Umbilical cord (tissue), 2 donors: Measurements from ENCODE around the gene CHID1. TPM values are rescaled to one million over a fixed set of nuclear protein-coding genes. Genes with fewer than 3 reads are reported as not detected.

Source experiments
- DNase-seq: peaks from one replicate; pipeline ENCODE4 v3.0.0-alpha.2; 2015; ENCODE audit warnings: low spot score
- total RNA-seq: library from RNA; depleted of rRNA; stranded (reverse); fragments of >200 nt; gene quantifications from one replicate; pipeline ENCODE4 v1.2.3, GENCODE V29; 2014; ENCODE audit warnings: low replicate concordance; ENCODE audit not compliant: insufficient read depth

CHID1 gene
- total RNA-seq, 1 donor from 2014 or later, result 69.6 TPM

DNA sequence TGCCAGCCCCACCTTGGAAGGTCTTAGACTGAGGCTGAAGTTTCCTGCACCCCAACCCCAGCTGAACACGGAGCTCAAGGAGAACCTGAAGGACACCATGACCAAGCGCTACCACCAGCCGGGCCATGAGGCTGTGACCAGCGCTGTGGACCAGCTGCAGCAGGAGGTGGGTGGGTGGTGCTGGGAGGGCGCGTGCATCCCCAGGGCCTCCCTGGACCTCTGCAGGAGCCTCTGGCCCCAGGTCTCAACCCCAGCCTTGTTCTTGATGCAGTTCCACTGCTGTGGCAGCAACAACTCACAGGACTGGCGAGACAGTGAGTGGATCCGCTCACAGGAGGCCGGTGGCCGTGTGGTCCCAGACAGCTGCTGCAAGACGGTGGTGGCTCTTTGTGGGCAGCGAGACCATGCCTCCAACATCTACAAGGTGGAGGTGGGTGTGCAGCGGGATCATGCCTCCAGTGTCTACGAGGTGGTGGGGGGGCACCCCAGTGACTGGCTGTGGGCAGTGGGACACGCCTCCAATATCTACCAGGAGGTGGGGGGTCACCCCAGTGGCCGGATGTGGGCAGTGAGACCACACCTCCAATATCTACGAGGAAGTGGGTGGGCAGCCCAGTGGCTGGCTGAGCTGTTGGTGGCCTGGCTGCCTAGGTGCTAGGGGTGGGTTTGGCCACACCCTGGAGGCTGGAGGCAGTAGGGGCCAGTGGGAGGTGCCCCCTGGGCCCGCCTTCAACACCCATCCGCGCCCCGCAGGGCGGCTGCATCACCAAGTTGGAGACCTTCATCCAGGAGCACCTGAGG lies 73.2 kb downstream of the CHID1 start:
- no peak for DNase-seq

DNA sequence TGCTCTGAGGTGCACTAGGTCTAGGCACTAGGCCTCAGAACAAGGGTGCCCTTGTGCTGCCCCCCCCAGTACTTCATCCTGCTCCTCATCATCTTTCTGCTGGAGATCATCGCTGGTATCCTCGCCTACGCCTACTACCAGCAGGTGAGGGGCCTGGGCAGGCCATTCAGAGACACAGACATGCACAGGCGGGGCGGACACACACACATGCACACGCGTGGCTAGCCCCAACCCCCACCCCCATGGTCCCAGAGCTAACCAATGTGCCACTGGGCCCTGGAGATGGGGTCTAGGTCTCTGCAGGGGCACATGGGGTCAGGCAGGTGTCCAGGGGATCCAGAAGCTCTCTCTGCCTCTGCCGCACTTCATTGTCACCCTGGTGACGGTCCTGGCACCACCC lies 73.9 kb downstream of the CHID1 start:
- DNase-seq, result no peak

DNA sequence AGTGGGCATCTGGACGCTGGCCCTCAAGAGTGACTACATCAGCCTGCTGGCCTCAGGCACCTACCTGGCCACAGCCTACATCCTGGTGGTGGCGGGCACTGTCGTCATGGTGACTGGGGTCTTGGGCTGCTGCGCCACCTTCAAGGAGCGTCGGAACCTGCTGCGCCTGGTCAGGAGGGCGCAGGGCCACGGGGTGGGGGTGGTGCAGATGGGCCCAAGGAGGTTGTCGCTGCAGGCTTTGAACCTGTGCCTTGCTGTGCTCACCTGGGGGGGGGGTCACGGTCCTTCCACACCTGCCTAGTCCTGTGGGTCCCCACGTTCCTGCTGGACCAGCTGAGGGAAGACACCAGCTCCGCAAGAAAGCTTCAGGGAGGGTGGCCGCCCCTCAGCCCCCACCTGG lies 74.3 kb downstream of the CHID1 start:
- DNase-seq, result no peak

DNA sequence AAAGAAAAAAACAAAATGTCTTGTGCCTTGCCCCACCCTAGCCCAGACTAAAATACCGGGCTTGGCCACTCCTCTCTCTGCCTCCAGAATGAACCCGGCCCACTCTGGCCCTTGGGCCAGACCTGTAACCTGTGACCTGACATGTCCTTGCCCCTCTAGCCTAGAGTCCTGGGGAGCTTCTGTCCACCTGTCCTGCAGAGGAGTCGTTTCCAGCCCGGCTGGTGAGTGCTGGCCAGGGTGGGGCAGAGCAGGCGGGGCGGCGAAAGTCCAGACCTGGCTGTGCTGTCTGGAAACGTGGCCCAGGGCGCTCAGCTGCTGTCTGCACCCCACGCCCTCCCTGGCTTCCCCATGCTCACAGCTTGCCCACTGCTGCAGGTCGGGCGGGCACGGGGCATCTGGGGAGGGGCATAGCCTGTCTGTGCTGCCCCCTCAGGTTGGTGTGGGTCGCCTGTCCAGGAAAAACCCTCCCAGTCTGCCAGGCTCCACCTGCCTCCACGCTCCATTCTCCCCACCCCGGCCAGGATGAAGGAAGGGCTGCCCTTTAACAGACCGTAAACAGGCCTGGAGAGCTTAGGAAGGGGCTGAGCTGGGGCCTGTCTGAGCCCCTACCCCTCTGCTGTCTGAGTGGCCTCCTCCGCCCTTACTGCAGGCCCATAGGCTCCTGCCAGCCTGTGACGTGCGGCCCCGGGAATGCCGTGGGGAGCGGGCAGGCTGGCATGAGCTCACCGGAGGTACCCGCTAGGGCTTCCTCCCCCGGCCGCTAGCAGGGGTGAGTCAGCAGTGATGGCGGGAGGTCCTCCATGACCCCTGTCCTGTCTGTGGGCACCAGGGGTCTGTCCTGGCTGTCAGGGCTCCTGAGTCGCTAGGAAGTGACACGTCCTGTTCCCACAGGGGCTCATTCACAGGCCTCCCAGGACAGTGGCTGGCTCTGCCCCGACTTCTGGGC lies 76.0 kb downstream of the CHID1 start:
- peak; percentile 67 for DNase-seq

DNA sequence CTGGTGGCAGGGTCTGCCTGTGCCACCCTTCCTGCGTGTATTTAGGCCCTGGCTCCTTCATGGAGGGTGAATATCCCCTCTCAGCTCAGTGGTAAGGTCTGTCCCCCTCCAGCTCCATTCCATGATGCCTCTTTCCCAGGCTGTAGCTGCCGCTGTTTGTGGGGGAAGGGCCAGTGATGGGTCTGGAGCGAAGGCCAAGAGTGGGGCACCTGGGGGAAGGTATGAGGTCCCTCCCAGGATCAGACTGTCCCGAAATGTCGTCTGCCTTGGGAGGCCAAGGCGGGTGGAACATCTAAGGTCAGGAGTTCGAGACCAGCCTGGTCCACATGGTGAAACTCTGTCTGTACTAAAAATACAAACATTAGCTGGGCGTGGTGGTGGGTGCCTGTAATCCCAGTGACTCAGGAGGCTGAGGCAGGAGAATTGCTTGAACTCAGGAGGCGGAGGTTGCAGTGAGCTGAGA lies 76.7 kb downstream of the CHID1 start:
- no peak for DNase-seq

DNA sequence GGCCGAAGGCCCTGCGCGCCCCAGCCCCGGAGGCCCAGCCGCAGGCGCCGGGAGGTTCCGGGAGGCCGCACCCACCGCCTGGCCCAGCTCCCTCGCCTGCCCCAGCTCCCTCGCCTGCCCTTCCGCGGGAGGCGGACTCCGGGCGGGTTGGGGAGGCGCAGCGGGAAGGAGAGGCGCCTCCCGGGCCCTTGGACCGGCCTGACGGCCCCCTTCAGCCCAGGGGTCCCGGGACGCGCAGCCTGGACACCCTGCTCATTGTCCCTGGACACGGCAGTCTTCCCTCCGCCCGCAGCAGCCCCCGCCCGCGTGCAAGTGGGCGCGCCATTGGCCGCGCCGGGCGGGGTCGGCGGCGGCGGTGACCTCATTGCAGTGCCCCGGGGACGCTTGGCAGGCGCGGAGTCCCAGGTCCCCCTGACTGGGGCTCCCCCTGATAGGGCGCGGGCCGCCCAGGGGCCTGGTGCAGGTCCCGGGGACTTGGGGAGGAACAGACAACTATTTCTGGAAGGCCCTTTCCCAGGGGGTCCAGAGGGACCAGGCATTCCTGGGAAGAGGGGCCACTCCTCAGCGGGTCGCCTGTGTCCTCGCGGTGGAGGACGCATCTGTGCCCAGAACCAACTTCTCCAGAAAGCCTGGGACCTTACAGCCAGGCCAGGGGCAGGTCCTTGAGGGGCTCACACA lies 77.4 kb downstream of the CHID1 start:
- DNase-seq, result peak; percentile 73

DNA sequence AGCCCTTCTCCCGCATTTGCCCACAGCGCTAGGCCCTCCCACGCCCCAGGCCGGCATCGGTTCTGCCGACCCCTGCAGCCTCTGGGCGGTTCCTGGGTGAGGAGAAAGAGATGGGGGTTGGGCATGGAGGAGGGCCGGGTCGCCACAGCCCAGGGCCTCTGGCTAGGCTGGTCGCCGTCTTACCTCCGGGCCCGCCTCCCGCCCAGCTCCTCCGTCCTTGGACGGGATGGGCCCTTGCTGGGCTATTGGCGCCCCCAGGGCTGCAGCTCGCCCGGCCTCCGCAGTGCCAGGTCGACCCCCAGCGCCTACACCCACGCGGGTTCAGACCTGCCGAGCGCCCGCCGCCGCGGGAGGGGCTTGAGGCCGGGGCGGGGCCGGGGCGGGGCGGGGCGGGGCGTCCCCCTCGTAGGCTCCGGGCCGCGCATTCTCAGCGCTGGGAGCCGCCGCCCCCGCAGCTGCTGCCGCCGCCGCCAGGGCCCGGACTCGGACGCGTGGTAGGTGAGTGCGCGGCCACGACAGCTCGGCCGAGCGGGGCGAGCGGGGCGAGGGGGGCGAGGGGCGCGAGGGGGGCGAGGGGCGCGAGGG lies 78.0 kb downstream of the CHID1 start, which contains the start of gene CD151:
TSS of gene CD151 (plus strand) at position 424 of the 585 bp plus-strand sequence. CDS start 3,118 bp downstream, outside the sequence.
- DNase-seq, result peak; percentile 73

DNA sequence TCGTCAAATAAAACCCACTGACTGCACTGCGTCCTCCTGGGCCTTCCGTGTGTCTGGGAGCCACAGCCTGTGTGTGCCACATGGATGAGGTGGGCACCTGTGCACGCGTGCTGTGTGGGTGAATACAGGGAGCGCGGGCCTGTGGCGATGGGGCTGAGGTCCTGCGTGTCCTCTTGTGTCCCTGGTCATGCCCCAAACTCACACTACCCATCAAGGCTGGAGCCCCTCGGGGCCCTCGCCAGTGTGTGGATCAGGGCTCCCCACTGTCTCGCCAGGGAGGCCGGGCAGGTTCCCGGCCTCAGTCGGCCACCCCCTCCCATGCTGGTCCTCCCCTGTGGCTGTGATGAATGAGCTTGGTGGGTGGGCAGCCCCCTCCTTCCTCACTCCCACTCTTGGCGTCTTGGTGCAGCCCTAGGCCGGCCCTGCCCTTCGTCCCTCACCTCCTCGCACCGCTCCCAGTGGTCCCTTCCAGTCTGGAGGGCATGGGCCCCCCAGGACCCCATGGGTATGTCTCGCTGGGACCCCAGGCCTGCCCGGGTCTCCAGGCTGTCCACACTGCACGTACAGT lies 78.6 kb downstream of the CHID1 start:
- DNase-seq, result no peak

DNA sequence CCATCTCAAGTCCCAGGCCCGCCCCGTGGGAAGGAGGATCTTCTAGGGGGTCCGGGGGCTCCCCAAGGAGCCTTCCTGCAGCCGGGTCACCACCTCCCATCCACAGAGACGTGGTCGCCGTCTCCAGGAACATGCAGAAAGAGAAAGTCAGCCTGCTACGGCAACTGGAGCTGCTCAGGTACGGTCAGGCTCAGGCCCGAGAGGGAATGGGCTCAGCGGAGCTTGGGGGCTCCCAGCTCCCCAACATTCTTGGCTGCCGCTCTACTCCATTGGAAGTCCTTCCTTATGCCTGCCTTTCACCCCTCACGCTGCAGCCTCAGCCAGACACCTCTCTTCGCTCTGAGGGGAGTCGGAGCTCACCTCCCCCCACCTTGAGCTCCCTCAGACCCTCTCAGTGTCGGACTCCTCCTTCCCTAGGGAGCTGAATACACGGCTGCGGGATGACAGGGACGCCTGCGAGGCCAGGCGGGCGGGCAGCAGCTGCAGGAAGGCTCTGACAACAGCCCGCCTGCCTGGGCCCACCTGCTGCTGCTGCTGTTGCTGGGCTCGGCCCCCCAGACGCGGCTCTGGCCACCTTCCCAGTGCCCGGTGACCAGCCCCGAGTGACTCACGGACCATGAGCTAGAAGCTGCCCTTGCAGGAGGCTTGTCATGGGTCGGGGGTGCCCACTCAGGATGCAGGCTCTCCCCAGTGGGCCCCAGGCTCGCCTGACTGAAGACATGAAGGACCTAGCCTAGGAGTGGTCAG lies 79.3 kb downstream of the CHID1 start:
- no peak for DNase-seq

DNA sequence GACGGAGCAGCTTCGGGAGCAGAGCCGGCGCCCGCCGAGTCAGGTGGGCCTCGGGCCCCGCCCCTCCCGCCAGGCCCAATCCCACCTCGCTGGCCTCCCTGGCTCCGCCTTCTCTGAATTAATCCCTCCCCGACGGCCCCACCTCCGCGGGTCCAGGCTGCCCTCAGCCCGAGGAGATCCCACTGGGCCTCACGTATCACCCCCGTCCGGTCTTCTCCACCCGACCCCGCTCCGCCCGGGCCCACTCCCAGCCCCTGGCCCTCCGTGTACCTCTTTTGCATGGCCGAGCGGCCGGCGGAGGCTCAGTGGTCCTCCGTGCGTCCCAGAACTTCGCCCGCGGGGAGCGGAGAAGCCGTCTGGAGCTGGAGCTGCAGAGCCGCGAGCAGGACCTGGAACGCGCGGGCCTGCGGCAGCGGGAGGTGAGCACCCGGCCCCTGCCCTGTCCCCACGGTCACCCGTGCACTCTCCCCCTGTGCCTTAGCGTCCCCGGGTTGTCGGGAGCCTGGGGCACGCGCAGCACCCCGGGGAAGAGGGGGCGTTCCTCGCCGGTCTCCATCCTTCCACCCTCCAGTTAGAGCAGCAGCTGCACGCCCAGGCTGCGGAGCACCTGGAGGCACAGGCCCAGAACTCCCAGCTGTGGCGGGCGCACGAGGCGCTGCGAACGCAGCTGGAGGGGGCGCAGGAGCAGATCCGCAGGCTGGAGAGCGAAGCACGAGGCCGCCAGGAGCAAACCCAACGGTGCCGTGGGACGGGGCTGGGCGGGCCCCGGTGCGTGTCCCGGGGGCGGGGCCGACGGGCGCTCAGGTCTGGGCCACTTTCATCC lies 80.1 kb downstream of the CHID1 start:
- DNase-seq, result peak; percentile 75

DNA sequence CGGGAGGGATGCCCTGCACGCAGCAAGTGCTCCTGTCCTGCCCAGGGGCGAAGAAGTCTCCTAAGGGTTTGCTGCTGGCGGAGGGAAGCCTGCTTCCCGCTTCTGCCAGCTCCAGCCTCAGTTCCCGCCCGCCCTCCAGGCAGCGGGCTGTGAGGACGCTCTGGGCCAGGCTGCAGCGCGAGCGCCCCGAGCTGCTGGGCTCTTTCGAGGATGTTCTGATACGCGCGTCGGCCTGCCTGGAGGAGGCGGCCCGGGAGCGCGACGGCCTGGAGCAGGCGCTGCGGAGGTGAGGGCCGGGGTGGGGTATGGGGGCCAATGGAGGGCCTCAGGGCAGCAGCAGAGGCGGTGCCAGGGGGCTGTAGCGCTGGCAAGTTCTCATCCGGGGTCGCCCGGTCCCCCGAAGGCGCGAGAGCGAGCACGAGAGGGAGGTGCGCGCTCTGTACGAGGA lies 80.7 kb downstream of the CHID1 start:
- DNase-seq, result no peak

DNA sequence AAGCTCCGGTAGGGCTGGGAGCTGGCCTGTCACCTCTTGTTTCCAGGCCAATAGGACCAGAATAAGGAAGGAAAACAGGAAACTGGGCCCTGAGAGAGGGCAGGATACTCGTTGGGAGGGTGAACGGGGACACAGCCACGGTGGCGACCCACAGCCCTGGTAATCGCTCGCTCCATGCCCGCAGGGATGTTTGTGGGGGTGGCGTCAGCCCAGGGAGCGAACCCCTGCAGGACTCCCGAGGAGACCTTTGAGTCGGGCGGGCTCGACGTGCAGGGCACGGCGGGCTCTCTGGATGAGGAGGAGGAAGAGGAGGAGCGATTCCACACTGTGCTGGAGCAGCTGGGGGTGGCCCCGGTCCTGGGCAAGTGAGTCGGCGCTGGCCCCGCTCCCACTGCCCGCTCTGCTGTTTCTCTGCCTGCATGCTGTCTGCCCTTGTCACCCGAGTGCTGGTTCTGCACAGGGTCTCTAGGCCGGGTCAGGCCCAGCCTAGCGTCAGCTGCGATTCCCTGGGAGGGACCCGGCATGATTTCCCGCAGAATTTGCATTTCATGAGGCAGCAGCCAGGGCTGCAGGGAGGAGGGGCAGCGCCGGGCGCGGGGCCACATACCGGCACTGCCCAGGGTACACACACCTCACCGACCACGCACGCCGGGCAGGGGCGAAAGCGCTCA lies 81.3 kb downstream of the CHID1 start:
- DNase-seq, result no peak

DNA sequence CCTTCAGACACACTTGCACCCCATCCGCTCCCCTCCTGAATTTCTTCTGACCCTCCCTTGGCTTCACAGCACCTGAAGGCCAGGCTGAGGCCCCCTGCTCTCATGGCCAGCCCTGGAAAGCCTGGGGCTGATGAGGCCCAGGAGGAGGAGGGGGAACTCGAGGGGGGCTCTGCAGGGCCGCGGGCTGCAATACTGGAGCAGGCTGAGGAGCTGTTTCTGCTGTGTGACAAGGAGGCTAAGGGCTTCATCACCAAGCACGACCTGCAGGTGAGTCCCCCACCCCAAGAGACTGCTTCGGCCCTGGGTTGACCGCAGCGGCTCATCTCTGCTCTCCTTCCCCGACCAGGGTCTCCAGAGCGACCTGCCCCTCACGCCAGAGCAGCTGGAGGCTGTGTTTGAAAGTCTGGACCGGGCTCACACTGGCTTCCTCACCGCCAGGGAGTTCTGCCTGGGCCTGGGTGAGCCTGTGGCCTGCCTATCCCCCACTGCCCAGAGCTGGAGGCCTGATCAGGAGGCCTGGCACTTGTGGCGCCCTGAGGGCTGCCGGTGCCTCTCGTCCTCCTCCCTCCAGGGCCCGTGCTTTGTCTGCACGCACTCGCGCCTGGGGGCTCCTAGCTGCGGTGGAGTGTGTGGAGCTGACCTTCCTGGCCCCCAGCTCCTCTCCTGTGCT lies 82.0 kb downstream of the CHID1 start:
- DNase-seq, result no peak

DNA sequence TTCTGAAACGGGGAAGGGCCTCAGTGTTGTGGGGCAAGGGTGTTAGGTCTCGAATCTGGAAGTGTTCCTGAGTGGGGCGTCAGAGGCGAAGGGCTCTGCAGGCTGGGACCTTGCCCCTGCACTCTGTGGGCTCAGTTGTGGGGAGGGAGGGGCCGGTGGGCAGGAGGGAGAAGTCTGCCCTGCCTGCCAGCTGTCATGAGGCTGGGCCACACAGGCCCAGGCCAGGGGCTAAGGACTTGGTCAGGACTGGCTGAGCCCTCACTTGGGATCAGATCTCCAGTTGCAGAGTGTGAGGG lies 82.8 kb downstream of the CHID1 start, which contains the start of gene CRACR2B:
TSS of gene CRACR2B (plus strand) at position 23 of the 296 bp plus-strand sequence. CDS start 689 bp downstream, outside the sequence.
- DNase-seq, result no peak

DNA sequence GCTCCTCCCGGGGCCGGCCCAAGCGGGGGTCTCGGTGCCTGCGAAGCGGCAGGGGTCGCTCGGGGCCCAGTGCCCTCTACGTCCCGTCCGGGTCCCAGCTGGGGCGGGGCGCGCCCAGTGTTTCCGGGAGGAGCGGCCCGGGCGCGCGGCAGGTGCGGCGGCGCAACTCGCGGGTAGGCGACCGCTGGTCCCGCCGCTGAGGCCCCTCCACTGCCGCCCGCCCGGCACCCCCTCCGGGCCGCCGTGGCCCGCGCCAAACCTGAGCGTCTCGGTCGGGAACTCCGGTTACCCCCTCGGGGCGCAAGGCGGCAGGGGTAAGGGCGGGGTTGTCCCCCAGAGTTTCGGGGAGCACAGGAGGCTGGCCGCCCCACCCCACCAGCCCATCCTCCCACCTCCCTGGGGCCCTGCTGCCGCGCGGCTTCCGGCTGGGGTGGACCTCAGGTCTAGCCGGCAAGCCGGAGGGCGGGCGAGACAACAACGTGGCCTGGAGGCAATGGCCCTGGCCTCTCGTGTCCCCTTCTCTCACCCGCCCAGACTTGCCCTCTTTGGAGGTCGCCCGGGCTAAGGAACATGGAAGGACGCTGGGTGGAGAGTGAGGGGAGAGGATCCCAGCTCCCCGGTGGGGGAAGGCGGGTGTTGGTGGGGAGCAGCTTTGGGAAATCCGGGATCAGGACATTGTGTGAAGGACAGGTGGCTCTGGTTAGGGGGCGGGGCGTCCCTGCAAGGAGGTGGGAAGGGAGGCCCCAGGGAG lies 83.3 kb downstream of the CHID1 start:
- DNase-seq, result no peak

DNA sequence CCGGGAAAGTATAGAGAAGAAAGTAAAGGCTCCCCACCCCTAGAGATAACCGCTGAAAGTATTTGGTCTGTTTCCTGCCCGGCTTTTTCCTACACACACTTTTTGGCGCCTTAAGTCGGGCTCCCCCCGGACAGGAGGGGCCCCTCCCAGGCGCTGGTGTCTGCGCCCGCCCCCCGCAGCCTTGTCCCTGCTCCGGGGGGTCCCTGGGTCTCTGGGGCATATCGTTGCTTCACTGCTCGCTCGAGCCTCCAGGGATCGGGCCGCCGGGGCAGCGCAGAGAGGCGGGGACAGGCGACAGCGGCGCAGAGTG lies 83.8 kb downstream of the CHID1 start:
- no peak for DNase-seq

DNA sequence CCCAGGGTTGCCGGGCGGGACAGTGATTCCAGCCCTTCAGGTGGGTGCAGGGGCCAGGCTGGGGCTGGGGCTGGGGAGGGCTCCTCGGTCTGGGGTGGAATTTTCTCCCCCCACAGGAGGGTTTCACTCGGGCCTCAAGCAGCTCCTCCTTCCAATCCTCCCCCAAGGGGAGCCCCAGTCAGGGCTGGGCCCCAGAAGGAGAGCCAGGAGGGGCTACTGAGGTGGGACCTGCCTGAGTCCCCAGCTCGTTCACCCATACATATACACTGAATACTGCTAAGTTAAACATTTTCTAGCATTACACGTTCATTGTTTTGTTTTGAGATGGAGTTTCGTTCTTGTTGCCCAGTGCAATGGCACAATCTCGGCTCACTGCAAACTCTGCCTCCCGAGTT lies 84.4 kb downstream of the CHID1 start:
- no peak for DNase-seq
